ENCODE results near the gene GNB1.

The GNB1 gene

DNA sequence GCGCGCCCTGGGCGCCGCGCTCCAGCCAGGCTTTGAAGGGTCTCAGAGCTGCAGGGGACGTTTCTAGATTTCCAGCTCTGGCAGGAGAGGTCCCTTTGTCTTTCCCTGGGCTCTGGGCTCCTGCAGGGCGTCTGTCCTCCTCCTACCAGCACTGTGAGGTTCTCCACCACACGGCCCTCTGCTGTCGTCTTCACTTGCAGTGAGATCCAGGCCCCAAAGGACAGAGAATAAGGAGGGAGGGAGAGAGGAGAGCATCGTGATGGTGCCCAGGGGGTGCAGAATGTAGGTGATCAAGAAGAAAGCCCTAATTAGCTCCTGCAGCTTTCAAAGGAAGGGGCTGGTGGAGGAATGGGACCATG lies 4.2 kb upstream of the GNB1 start:
- TF ChIP-seq, protein P1, sequence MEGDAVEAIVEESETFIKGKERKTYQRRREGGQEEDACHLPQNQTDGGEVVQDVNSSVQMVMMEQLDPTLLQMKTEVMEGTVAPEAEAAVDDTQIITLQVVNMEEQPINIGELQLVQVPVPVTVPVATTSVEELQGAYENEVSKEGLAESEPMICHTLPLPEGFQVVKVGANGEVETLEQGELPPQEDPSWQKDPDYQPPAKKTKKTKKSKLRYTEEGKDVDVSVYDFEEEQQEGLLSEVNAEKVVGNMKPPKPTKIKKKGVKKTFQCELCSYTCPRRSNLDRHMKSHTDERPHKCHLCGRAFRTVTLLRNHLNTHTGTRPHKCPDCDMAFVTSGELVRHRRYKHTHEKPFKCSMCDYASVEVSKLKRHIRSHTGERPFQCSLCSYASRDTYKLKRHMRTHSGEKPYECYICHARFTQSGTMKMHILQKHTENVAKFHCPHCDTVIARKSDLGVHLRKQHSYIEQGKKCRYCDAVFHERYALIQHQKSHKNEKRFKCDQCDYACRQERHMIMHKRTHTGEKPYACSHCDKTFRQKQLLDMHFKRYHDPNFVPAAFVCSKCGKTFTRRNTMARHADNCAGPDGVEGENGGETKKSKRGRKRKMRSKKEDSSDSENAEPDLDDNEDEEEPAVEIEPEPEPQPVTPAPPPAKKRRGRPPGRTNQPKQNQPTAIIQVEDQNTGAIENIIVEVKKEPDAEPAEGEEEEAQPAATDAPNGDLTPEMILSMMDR (IDR thresholded peaks at IDR 0.05), result no peak
- peaks cover 5 to 13% of the 10 kb centered on the region in 2 experiments for H3K4me1 ChIP-seq (ENCODE audit: control insufficient read depth in 1 of 2, insufficient read depth in 1 of 2, low read depth in 1 of 2, low read length in 1 of 2)
- no peak overlapping the region for H3K27ac ChIP-seq

DNA sequence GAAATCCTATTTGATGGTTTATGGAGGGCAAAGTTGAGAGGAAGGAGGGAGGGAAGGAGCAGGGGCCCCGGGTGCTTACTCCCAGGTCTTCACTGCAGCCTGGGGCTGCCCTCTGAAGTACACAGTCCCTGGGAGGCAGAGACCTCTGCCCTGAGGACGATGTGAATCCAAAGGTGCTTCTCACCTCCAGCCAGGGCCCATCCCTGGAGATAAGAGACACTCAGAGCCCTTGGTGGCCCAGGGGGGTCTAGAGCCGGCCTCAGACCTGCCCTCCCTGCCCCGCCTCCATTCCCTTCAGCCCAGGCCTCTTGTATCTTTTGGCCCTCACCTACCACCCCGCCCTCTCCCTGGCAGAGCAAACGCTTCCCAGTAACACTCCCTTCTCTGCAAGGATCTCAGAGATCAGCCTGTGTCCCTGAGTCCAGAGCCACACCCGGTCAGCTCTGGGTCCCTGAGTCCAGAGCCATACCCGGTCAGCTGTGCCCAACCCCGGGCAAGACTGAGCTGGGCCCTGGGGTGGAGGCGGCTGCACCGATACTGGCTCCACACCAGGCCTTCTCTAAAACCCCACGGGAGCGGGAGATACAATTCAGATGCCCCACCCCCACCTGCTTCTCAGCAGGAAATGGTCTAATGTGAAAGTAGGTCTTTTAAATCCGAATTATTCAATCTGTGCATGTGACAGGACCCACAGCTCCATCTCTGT lies 3.6 kb upstream of the GNB1 start:
- TF ChIP-seq, protein P1 (IDR thresholded peaks at IDR 0.05), result no peak
- Histone ChIP-seq H3K9me3 (no peaks in the 10 kb centered on the region), H3K4me3 (ENCODE audit: low read depth in 1 of 2, low read length in 1 of 2) (no peak overlapping the region), H3K27ac (no peak overlapping the region), H3K36me3 (no peaks in the 10 kb centered on the region), H3K4me1 (ENCODE audit: control insufficient read depth in 1 of 2, insufficient read depth in 1 of 2, low read depth in 1 of 2, low read length in 1 of 2) (peaks cover 6 to 14% of the 10 kb centered on the region in 2 experiments), H3K27me3 (peaks cover 57% of the 10 kb centered on the region)

More for the DNA sequence above, 4.2 kb upstream of the GNB1 start:
- H3K27me3 ChIP-seq, result peaks cover 62% of the 10 kb centered on the region
- H3K4me3 ChIP-seq (ENCODE audit: low read depth in 1 of 2, low read length in 1 of 2), result no peak overlapping the region
- no peaks in the 10 kb centered on the region for H3K9me3 ChIP-seq
- H3K36me3 ChIP-seq, result no peaks in the 10 kb centered on the region

DNA sequence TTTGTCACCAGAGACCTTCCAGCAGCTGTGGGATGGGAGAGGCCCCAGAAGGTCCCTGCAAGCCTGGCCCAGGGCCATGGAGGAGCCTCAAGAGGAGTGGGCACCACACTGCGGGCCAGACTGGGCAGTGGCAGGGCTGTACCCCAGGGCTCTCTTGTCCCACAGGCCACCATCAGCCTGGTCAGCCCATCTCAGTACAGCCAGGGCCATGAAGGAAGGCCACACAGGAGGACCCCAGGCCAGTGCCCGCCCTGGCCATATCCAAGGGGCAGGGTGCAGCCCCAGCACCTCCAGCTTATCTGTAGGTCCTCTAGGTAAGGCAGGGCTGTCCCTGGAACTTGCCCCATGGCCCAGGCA lies 3.1 kb upstream of the GNB1 start:
- Histone ChIP-seq H3K4me1 (ENCODE audit: control insufficient read depth in 1 of 2, insufficient read depth in 1 of 2, low read depth in 1 of 2, low read length in 1 of 2) (peaks cover 12 to 19% of the 10 kb centered on the region in 2 experiments), H3K9me3 (no peaks in the 10 kb centered on the region), H3K27ac (no peak overlapping the region), H3K27me3 (peaks cover 52% of the 10 kb centered on the region), H3K36me3 (no peaks in the 10 kb centered on the region), H3K4me3 (ENCODE audit: low read depth in 1 of 2, low read length in 1 of 2) (no peak overlapping the region)
- TF ChIP-seq, protein P1 (IDR thresholded peaks at IDR 0.05), result no peak

DNA sequence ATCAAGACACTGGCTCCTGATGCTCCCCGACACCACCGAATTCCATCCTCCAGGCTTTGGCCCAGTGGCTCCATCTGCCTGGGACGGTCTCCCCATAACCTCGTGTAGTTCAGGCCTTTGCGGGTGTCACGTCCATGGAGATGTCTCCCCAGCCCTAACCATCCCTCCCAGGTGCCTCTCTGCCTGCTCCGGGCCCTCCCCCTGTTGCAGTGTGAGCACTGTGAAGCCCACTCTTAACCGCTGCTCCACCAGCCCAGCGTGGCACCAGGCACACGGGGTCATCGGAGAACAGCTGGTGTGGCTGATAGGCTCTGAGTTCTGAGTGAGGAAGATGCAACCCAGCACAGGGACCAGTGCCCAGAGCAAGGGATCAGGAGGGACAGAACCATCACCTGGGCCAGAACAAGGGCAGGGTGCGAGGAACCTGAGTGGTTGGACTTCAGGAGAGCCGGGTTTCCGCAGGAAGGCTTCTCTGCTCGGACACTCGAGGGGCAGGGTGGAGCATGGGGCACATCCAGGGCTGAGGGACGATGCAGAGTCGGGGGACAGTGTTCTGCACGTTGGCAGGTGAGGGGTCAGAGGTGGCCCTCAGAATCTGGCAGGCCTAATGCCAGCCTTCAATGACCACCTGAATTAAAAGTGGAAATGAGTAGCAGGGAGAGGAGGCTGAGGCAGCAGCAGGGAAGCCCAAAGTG lies 2.6 kb upstream of the GNB1 start:
- TF ChIP-seq, protein P1 (IDR thresholded peaks at IDR 0.05), result no peak
- Histone ChIP-seq H3K27me3 (peaks cover 46% of the 10 kb centered on the region), H3K4me1 (ENCODE audit: control insufficient read depth in 1 of 2, insufficient read depth in 1 of 2, low read depth in 1 of 2, low read length in 1 of 2) (peaks cover 17 to 25% of the 10 kb centered on the region in 2 experiments), H3K4me3 (ENCODE audit: low read depth in 1 of 2, low read length in 1 of 2) (no peak overlapping the region), H3K36me3 (no peaks in the 10 kb centered on the region), H3K27ac (no peak overlapping the region), H3K9me3 (no peaks in the 10 kb centered on the region)

GRCh38 chr1:1892763-1893120 lies 1.9 kb upstream of the GNB1 start:
- TF ChIP-seq, protein P1 (IDR thresholded peaks at IDR 0.05), result no peak
- H3K36me3 ChIP-seq, result no peaks in the 10 kb centered on the region
- H3K27ac ChIP-seq, result no peak overlapping the region
- peaks cover 39% of the 10 kb centered on the region for H3K27me3 ChIP-seq
- peaks cover 24 to 32% of the 10 kb centered on the region in 2 experiments for H3K4me1 ChIP-seq (ENCODE audit: control insufficient read depth in 1 of 2, insufficient read depth in 1 of 2, low read depth in 1 of 2, low read length in 1 of 2)
- no peaks in the 10 kb centered on the region for H3K9me3 ChIP-seq
- H3K4me3 ChIP-seq (ENCODE audit: low read depth in 1 of 2, low read length in 1 of 2), result no peak overlapping the region
